Measurements from ENCODE around the gene CD248. TPM values are rescaled to one million over a fixed set of nuclear protein-coding genes. Genes with fewer than 3 reads are reported as not detected.

CD248 gene
- total and polyA plus RNA-seq, 12 donors: 5.3 to 44.4 (median 10.0) TPM

GRCh38 chr11:66275984-66276612 is 40.7 kb downstream of the CD248 start:
- WGBS, 2 donors: 83 to 87% methylated on average over 14 of the region's 14 CpGs
- intact Hi-C loops (cut with DNase I): no loop called here
- no peak overlapping the region for H3K27ac ChIP-seq
- TF ChIP-seq CTCF (IDR thresholded peaks at IDR 0.05): no peak
- no peaks in the 10 kb centered on the region for H3K9me3 ChIP-seq
- DNase-seq: no peak
- H3K27me3 ChIP-seq: peaks cover 0 to 6% (median 0%) of the 10 kb centered on the region in 7 donors
- peaks cover 0 to 58% (median 43%) of the 10 kb centered on the region in 9 donors for H3K36me3 ChIP-seq
- peak in 2 of 8 donors; percentile 4 to 8 for ATAC-seq
- H3K4me1 ChIP-seq: peaks cover 2 to 18% (median 6%) of the 10 kb centered on the region in 9 donors
- no peak overlapping the region for H3K4me3 ChIP-seq

GRCh38 chr11:66275396-66275795 is 41.4 kb downstream of the CD248 start:
- Histone ChIP-seq H3K4me3 (no peak overlapping the region), H3K27me3 (peaks cover 0 to 6% (median 0%) of the 10 kb centered on the region in 7 donors), H3K36me3 (peaks cover 0 to 65% (median 43%) of the 10 kb centered on the region in 9 donors), H3K4me1 (peaks cover 2 to 24% (median 13%) of the 10 kb centered on the region in 9 donors), H3K27ac (no peak overlapping the region), H3K9me3 (no peaks in the 10 kb centered on the region)
- DNase-seq (no peak), ATAC-seq (no peak)
- 91 to 96% methylated on average over 8 of the region's 8 CpGs for WGBS, 2 donors
- intact Hi-C loops (cut with DNase I): no loop called here
- TF ChIP-seq CTCF (IDR thresholded peaks at IDR 0.05): no peak

GRCh38 chr11:66274219-66274618 is 42.6 kb downstream of the CD248 start:
- H3K4me1 ChIP-seq: peaks cover 5 to 35% (median 25%) of the 10 kb centered on the region in 9 donors

GRCh38 chr11:66272596-66272995 is 44.2 kb downstream of the CD248 start:
- no peak for TF ChIP-seq CTCF (IDR thresholded peaks at IDR 0.05)
- intact Hi-C loops (cut with DNase I): no loop called here
- H3K27me3 ChIP-seq: no peaks in the 10 kb centered on the region
- WGBS, 2 donors: 89 to 98% methylated on average over 2 of the region's 2 CpGs
- DNase-seq: no peak
- no peaks in the 10 kb centered on the region for H3K9me3 ChIP-seq
- no peak for ATAC-seq
- peaks cover 3 to 29% (median 22%) of the 10 kb centered on the region in 9 donors for H3K4me1 ChIP-seq
- H3K4me3 ChIP-seq: no peak overlapping the region
- peaks cover 0 to 67% (median 43%) of the 10 kb centered on the region in 9 donors for H3K36me3 ChIP-seq
- no peak overlapping the region for H3K27ac ChIP-seq

More at GRCh38 chr11:66274219-66274618, 42.6 kb downstream of the CD248 start:
- TF ChIP-seq CTCF (IDR thresholded peaks at IDR 0.05): no peak
- DNase-seq (no peak), ATAC-seq (no peak)
- WGBS, 2 donors: 38 to 59% methylated on average over 1 of the region's 1 CpG
- Histone ChIP-seq H3K27me3 (peaks cover 0 to 3% (median 0%) of the 10 kb centered on the region in 7 donors), H3K27ac (no peak overlapping the region), H3K36me3 (peaks cover 0 to 67% (median 43%) of the 10 kb centered on the region in 9 donors), H3K4me3 (no peak overlapping the region), H3K9me3 (no peaks in the 10 kb centered on the region)
- intact Hi-C loops (cut with DNase I): no loop called here
